OCI-LY1 (cell line): Measurements from ENCODE around the gene USP44.

ENCODE experiments used
- H2AFZ ChIP-seq: fragments of 200-600 bp; sonication (generic), shearing (Covaris generic); 2 replicates; pipeline ENCODE4 v1.6.0; 2014; ENCODE audit warnings: antibody characterized with exemption, mild to moderate bottlenecking, low read length
- H3F3A ChIP-seq: fragments of 200-600 bp; sonication (generic), shearing (Covaris generic); 2 replicates; pipeline ENCODE4 v1.6.0; 2014; ENCODE audit warnings: mild to moderate bottlenecking, antibody characterized with exemption, low read length, moderate library complexity; ENCODE audit not compliant: insufficient read depth
- H3K27ac ChIP-seq: fragments of 200-600 bp; sonication (generic); 2 replicates; pipeline ENCODE4 v1.5.1; 2014; ENCODE audit warnings: low read length, mixed run types, mild to moderate bottlenecking, low read depth; ENCODE audit not compliant: poor library complexity, severe bottlenecking
- H3K27me3 ChIP-seq: fragments of 200-600 bp; sonication (generic); 2 replicates; pipeline ENCODE4 v1.6.0; 2014; ENCODE audit warnings: antibody characterized with exemption, mild to moderate bottlenecking, low read length, moderate library complexity; ENCODE audit not compliant: insufficient read depth
- H3K36me3 ChIP-seq: fragments of 200-600 bp; sonication (generic); 2 replicates; pipeline ENCODE4 v1.6.1; 2014; ENCODE audit warnings: mild to moderate bottlenecking, antibody characterized with exemption, low read length, moderate library complexity, mixed read lengths; ENCODE audit not compliant: insufficient read depth
- H3K4me1 ChIP-seq: fragments of 200-600 bp; sonication (generic); 2 replicates; pipeline ENCODE4 v1.5.1; 2014; ENCODE audit warnings: mild to moderate bottlenecking, low read length, moderate library complexity; ENCODE audit not compliant: insufficient read depth, severe bottlenecking
- H3K4me2 ChIP-seq: fragments of 200-600 bp; sonication (generic), shearing (Covaris generic); 2 replicates; pipeline ENCODE4 v1.6.1; 2014; ENCODE audit warnings: low read length
- H3K4me3 ChIP-seq: fragments of 200-600 bp; sonication (generic); 2 replicates; pipeline ENCODE4 v1.5.1; 2014; ENCODE audit warnings: low read length, low read depth, mild to moderate bottlenecking, mixed read lengths; ENCODE audit not compliant: poor library complexity, severe bottlenecking
- H3K79me2 ChIP-seq: fragments of 200-600 bp; shearing (Covaris generic); 2 replicates; pipeline ENCODE4 v1.6.1; 2016; ENCODE audit warnings: mixed run types, low read length, mixed read lengths; ENCODE audit not compliant: insufficient read depth
- H3K9ac ChIP-seq: fragments of 200-600 bp; sonication (generic), shearing (Covaris generic); 2 replicates; pipeline ENCODE4 v1.6.1; 2014; ENCODE audit warnings: mild to moderate bottlenecking, low read length, mixed read lengths
- H3K9me2 ChIP-seq: fragments of 200-600 bp; sonication (generic), shearing (Covaris generic); 2 replicates; pipeline ENCODE4 v1.6.1; 2014; ENCODE audit warnings: low read depth, mild to moderate bottlenecking, low read length, mixed read lengths
- H3K9me3 ChIP-seq: fragments of 200-600 bp; shearing (Covaris generic); 2 replicates; pipeline ENCODE4 v1.6.1; 2014; ENCODE audit warnings: low read length, mixed read lengths
- H4K20me1 ChIP-seq: fragments of 200-600 bp; sonication (generic), shearing (Covaris generic); 2 replicates; pipeline ENCODE4 v1.6.0; 2016; ENCODE audit warnings: mild to moderate bottlenecking, low read length; ENCODE audit not compliant: insufficient read depth
- CTCF ChIP-seq: fragments of 200-600 bp; sonication (generic), shearing (Covaris generic); IDR thresholded peaks from 2 replicates; pipeline ENCODE4 v1.5.1; 2017; ENCODE audit warnings: mild to moderate bottlenecking, antibody characterized with exemption, low read length, moderate library complexity, mixed read lengths
- EZH2 ChIP-seq: fragments of 200-600 bp; sonication (generic), shearing (Covaris generic); IDR thresholded peaks from 2 replicates; pipeline ENCODE4 v1.8.0; 2017; ENCODE audit warnings: borderline replicate concordance, mixed run types, mild to moderate bottlenecking, antibody characterized with exemption, low read length, moderate library complexity, mixed read lengths

Gene USP44

DNA sequence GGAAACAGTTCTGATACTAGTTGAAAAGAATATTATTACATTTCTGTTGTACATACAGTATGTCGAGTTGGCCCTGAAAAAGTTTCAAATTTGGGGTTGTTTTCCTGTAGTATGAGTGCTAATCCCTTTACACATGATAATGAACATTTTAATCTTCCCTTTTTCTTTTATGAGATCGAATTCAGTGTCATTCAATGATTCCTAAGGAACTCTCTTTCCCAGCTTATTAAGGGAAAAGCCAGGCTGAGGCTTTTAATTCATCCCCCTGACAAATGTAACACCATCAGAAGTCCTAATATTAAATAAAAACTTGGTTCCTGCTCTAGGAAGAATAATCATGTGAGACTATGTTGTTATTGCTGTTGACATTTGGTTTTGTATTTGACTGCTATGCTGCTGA lies 42.9 kb upstream of the USP44 start:
- H3K9ac ChIP-seq = no peak overlapping the region
- TF ChIP-seq CTCF = no peak
- TF ChIP-seq EZH2 = no peak
- H3K9me2 ChIP-seq = no peaks in the 10 kb centered on the region
- H3K27me3 ChIP-seq = no peaks in the 10 kb centered on the region
- H3K79me2 ChIP-seq = no peaks in the 10 kb centered on the region
- H3K9me3 ChIP-seq = no peaks in the 10 kb centered on the region
- H3F3A ChIP-seq = no peaks in the 10 kb centered on the region
- no peak overlapping the region for H3K4me2 ChIP-seq
- H3K4me3 ChIP-seq = no peak overlapping the region
- no peaks in the 10 kb centered on the region for H4K20me1 ChIP-seq
- H3K4me1 ChIP-seq = no peaks in the 10 kb centered on the region
- H3K36me3 ChIP-seq = no peaks in the 10 kb centered on the region
- H2AFZ ChIP-seq = no peak overlapping the region
- no peak overlapping the region for H3K27ac ChIP-seq

- no peak for TF ChIP-seq CTCF
- no peaks in the 10 kb centered on the region for H4K20me1 ChIP-seq
- no peaks in the 10 kb centered on the region for H3K4me1 ChIP-seq
- no peaks in the 10 kb centered on the region for H3F3A ChIP-seq
- H3K36me3 ChIP-seq = no peaks in the 10 kb centered on the region
- H3K9me2 ChIP-seq = no peaks in the 10 kb centered on the region
- H2AFZ ChIP-seq = no peak overlapping the region
- no peaks in the 10 kb centered on the region for H3K9me3 ChIP-seq
- no peak overlapping the region for H3K27ac ChIP-seq
- H3K4me3 ChIP-seq = no peak overlapping the region
- H3K4me2 ChIP-seq = no peak overlapping the region
- H3K27me3 ChIP-seq = no peaks in the 10 kb centered on the region
- no peak overlapping the region for H3K9ac ChIP-seq
- H3K79me2 ChIP-seq = no peaks in the 10 kb centered on the region
Observed at GRCh38 chr12:95593266-95593871, 42.1 kb upstream of the USP44 start.

- Histone ChIP-seq H3K27me3 (no peaks in the 10 kb centered on the region), H2AFZ (no peak overlapping the region), H3K27ac (no peak overlapping the region), H3K4me3 (no peak overlapping the region), H4K20me1 (no peaks in the 10 kb centered on the region), H3K9me3 (no peaks in the 10 kb centered on the region), H3F3A (no peaks in the 10 kb centered on the region), H3K36me3 (no peaks in the 10 kb centered on the region), H3K4me1 (no peaks in the 10 kb centered on the region), H3K4me2 (no peak overlapping the region), H3K79me2 (no peaks in the 10 kb centered on the region), H3K9me2 (no peaks in the 10 kb centered on the region), H3K9ac (no peak overlapping the region)
- TF ChIP-seq EZH2 = no peak
- TF ChIP-seq CTCF = no peak
Observed at GRCh38 chr12:95591731-95592130, 40.5 kb upstream of the USP44 start.
